Activated naive CD8-positive, alpha-beta T cell treated with anti-CD3 and anti-CD28 coated beads, Interleukin-2, amount 50 U/mL, for 24 hours (primary cell): ENCODE results near the gene CPT2.
A peak's percentile ranks its signal among the peaks of the same experiment; 100 is the strongest.

Experiments
- ATAC-seq: fragments of 150-1000 bp; cut with Tn5 transposase; one replicate; pipeline ENCODE4 v1.10.0; 2021
- DNase-seq: peaks from one replicate; pipeline ENCODE4 v3.0.0; 2021
- H3K27ac Mint-ChIP-seq: one replicate; pipeline ENCODE4 v1.8.0; 2021; ENCODE audit warnings: mild to moderate bottlenecking, mixed read lengths
- H3K27me3 Mint-ChIP-seq: one replicate; pipeline ENCODE4 v1.8.0; 2021; ENCODE audit warnings: mixed read lengths
- H3K36me3 Mint-ChIP-seq: one replicate; pipeline ENCODE4 v1.8.0; 2021; ENCODE audit warnings: low read depth, mixed read lengths
- H3K4me1 Mint-ChIP-seq: one replicate; pipeline ENCODE4 v1.8.0; 2021; ENCODE audit warnings: mixed read lengths
- H3K4me3 Mint-ChIP-seq: one replicate; pipeline ENCODE4 v1.8.0; 2021; ENCODE audit warnings: mild to moderate bottlenecking, moderate library complexity, mixed read lengths
- H3K9me3 Mint-ChIP-seq: one replicate; pipeline ENCODE4 v1.8.0; 2021; ENCODE audit warnings: mixed read lengths

CPT2 gene

DNA sequence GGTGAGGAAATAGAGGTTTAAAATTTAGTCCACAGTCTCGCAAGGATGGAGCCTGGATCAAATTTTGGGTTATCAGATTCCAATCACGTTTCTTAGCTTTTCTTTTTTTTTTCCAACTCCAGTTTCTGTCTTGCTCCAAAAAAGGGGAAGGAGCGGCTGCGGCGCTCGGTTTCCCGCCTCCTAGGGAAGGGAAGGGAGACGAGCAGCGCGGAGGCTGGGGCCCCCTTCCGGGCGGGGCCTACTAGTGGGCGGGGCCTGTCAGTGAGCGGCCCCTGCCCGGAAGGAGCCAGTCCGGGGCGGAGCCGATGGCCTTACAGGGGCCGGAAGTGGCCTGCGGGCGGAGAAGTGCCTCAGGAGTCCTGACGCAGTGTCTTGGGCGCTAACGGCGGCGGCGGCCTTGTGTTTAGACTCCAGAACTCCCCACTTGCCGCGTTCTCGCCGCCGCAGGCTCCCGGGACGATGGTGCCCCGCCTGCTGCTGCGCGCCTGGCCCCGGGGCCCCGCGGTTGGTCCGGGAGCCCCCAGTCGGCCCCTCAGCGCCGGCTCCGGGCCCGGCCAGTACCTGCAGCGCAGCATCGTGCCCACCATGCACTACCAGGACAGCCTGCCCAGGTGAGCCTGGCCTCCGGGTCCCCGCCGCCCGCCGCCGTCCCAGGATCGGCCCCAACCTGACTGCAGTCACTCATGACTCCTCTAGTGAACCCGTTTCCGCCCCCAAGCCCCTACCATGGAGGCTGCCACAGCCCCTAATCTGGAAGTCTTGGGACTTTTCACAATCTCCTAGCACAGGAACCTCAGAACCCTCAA, at the start of gene CPT2:
Gene CPT2, plus strand, starts transcription at position 340 of the 806 bp plus-strand sequence. Its CDS starts 120 bp downstream, at position 460.
- Mint-ChIP-seq H3K27ac (peak within 1 kb of the TSS; percentile 95), H3K4me3 (peak within 1 kb of the TSS; percentile 99), H3K36me3 (peaks cover 17% of the 10 kb centered on the region), H3K4me1 (peaks cover 27% of the 10 kb centered on the region), H3K27me3 (no peaks in the 10 kb centered on the region), H3K9me3 (no peaks in the 10 kb centered on the region)
- peak; percentile 99 for ATAC-seq
- peak; percentile 94 for DNase-seq

DNA sequence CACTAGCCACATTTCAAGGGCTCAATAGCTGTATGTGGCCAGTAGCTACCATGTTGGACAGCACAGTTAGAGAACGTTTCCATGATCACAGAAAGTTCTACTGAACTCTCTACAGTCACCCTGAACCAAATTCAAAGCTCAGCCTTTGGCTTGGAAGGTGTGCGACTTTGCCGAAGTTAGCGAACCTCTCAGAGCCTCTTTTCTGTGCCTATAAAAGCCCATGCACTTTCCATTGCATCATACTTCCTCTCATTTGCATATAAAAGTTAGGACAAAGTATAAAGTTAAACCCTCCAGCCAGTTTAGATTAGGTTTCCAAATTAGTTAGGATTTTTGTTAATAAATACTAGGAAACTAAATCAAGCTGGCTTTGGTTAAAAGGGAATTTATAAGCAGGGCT, 49.5 kb upstream of the CPT2 start:
- DNase-seq (no peak), ATAC-seq (no peak)
- Mint-ChIP-seq H3K27me3 (no peaks in the 10 kb centered on the region), H3K4me1 (no peaks in the 10 kb centered on the region), H3K27ac (no peak overlapping the region), H3K9me3 (no peaks in the 10 kb centered on the region), H3K4me3 (no peak overlapping the region), H3K36me3 (no peaks in the 10 kb centered on the region)

DNA sequence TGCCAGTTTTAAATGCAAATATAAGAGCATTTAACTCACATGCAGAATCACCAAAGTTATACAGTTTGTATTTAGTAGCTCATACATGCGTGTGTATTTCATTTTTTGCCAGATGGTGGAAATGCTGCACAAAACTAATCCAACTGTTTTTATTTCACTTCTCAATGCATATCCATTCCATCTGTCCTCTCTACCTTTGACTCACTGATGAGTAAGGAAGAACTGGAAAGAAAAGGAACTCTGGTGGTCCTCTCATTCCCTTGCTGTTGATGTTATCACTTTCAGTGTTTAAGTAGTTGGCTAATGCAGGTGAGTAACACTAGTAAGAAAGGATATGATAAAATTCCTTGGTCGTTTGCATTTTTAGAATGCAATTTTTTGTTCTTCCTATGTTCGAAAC, 48.5 kb upstream of the CPT2 start:
- DNase-seq (no peak), ATAC-seq (no peak)
- no peaks in the 10 kb centered on the region for H3K9me3 Mint-ChIP-seq
- no peak overlapping the region for H3K27ac Mint-ChIP-seq
- H3K36me3 Mint-ChIP-seq: no peaks in the 10 kb centered on the region
- no peaks in the 10 kb centered on the region for H3K4me1 Mint-ChIP-seq
- no peaks in the 10 kb centered on the region for H3K27me3 Mint-ChIP-seq
- no peak overlapping the region for H3K4me3 Mint-ChIP-seq

- H3K9me3 Mint-ChIP-seq: no peaks in the 10 kb centered on the region
- ATAC-seq (no peak), DNase-seq (no peak)
- H3K27me3 Mint-ChIP-seq: peaks cover 2% of the 10 kb centered on the region
- H3K4me3 Mint-ChIP-seq: no peak overlapping the region
- no peaks in the 10 kb centered on the region for H3K36me3 Mint-ChIP-seq
- no peaks in the 10 kb centered on the region for H3K4me1 Mint-ChIP-seq
- no peak overlapping the region for H3K27ac Mint-ChIP-seq
Observed at GRCh38 chr1:53153752-53154151, 42.9 kb upstream of the CPT2 start.

DNA sequence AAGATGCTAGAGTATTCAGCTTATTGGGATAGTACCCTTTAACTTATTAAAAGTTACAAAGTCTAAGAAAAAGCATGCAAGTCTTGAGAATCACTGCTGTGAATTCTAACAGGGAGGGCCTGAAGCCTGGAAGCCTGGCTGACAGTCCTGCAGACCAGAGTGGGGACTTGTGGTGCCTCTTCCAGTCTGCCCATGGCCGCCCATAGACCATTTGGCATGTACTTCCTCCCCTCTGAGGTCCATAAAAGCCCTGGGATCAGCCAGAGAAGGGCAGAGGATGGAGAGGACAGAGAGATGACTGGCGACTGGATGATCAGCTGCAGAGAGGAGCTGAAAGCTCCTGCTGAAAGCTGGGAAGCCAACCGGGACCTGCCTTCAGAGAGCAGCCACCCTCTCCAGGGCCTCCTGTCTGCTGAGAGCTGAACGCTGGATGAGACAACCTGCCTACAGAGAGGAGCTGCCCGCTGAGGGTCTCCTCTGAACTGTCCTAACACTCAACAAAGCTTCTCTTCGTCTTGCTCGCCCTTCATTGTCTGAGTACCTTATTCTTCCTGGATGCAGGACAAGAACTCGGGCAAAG, 41.7 kb upstream of the CPT2 start:
- DNase-seq (no peak), ATAC-seq (no peak)
- H3K4me1 Mint-ChIP-seq: no peaks in the 10 kb centered on the region
- H3K36me3 Mint-ChIP-seq: no peaks in the 10 kb centered on the region
- no peak overlapping the region for H3K4me3 Mint-ChIP-seq
- peaks cover 2% of the 10 kb centered on the region for H3K27me3 Mint-ChIP-seq
- no peaks in the 10 kb centered on the region for H3K9me3 Mint-ChIP-seq
- no peak overlapping the region for H3K27ac Mint-ChIP-seq

GRCh38 chr1:53155534-53155933, 41.1 kb upstream of the CPT2 start:
- no peak overlapping the region for H3K27ac Mint-ChIP-seq
- no peaks in the 10 kb centered on the region for H3K9me3 Mint-ChIP-seq
- ATAC-seq: no peak
- no peaks in the 10 kb centered on the region for H3K36me3 Mint-ChIP-seq
- no peak overlapping the region for H3K4me3 Mint-ChIP-seq
- DNase-seq: no peak
- peaks cover 2% of the 10 kb centered on the region for H3K27me3 Mint-ChIP-seq
- H3K4me1 Mint-ChIP-seq: no peaks in the 10 kb centered on the region

GRCh38 chr1:53155945-53156344, 40.7 kb upstream of the CPT2 start:
- Mint-ChIP-seq H3K27me3 (peaks cover 2% of the 10 kb centered on the region), H3K27ac (no peak overlapping the region), H3K36me3 (no peaks in the 10 kb centered on the region), H3K4me3 (no peak overlapping the region), H3K9me3 (no peaks in the 10 kb centered on the region), H3K4me1 (no peaks in the 10 kb centered on the region)
- ATAC-seq (no peak), DNase-seq (no peak)

DNA sequence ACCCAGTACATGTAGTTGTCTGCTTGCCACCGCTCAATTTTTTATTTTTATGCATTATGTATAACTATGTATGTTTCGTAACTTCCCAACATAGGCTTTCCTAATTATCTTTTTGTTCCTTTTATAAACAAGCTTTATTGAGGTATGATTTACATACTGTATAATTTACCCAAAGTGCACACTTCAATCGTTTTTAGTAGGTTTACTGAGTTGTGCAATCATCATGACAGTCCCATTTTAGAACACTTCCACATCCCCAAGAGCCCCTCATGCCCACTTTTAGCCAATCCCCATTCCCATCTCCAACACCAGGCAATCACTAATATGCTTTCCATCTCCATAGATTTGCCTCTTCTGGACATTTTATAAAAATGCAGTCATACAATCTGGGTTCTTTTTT, 39.8 kb upstream of the CPT2 start:
- H3K36me3 Mint-ChIP-seq: no peaks in the 10 kb centered on the region
- H3K27ac Mint-ChIP-seq: no peak overlapping the region
- ATAC-seq (no peak), DNase-seq (no peak)
- peaks cover 2% of the 10 kb centered on the region for H3K27me3 Mint-ChIP-seq
- no peaks in the 10 kb centered on the region for H3K9me3 Mint-ChIP-seq
- no peaks in the 10 kb centered on the region for H3K4me1 Mint-ChIP-seq
- no peak overlapping the region for H3K4me3 Mint-ChIP-seq

GRCh38 chr1:53158900-53159299, 37.7 kb upstream of the CPT2 start:
- H3K4me1 Mint-ChIP-seq: no peaks in the 10 kb centered on the region
- no peaks in the 10 kb centered on the region for H3K9me3 Mint-ChIP-seq
- no peak overlapping the region for H3K27ac Mint-ChIP-seq
- peaks cover 11% of the 10 kb centered on the region for H3K27me3 Mint-ChIP-seq
- ATAC-seq: no peak
- H3K4me3 Mint-ChIP-seq: no peak overlapping the region
- no peaks in the 10 kb centered on the region for H3K36me3 Mint-ChIP-seq
- DNase-seq: no peak

- Mint-ChIP-seq H3K27ac (no peak overlapping the region), H3K27me3 (peaks cover 12% of the 10 kb centered on the region), H3K4me3 (no peak overlapping the region), H3K9me3 (no peaks in the 10 kb centered on the region), H3K4me1 (no peaks in the 10 kb centered on the region), H3K36me3 (no peaks in the 10 kb centered on the region)
- DNase-seq (no peak), ATAC-seq (no peak)
Observed at GRCh38 chr1:53160924-53161378, 35.7 kb upstream of the CPT2 start.

DNA sequence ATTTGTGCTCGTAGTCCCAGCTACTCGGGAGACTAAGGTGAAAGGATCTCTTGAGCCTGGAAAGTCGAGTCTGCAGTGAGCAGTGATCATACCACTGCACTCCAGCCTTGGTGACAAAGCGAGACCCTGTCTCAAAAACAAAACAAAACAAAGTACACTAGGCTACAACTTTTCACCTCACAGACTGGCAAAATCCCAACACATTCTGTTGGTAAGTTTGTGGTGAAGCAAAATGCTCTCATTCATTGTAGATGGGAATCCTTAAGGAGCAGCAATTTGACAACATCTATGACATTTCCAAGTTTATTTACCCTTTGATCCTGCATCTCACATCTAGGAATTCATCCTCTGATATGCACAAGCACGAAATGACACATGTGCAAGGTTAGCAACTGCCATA, 34.0 kb upstream of the CPT2 start:
- Mint-ChIP-seq H3K27me3 (peaks cover 12% of the 10 kb centered on the region), H3K36me3 (no peaks in the 10 kb centered on the region), H3K27ac (no peak overlapping the region), H3K4me3 (no peak overlapping the region), H3K9me3 (no peaks in the 10 kb centered on the region), H3K4me1 (no peaks in the 10 kb centered on the region)
- ATAC-seq (no peak), DNase-seq (no peak)

DNA sequence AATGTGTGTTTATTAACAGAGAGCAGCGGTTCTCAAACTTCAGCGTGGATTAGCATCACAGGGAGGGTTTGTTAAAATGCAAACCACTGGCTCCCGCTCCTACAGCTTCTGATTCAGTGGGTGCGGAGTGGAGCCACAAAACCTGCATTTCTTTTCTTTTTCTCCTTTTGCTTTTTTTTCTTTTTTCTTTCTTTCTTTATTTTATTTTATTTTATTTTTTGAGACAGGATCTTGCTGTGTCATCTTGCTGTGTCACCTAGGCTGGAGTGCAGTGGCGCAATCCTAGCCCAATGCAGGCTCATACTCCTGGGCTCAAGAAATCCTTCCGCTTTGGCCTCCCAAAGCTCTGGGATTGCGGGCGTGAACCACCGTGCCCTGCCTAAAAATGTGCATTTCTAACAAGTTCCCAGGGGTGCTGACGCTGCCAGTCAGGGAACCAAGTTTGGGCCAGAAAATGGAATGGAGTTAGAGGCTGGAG, 33.3 kb upstream of the CPT2 start:
- Mint-ChIP-seq H3K4me3 (no peak overlapping the region), H3K36me3 (no peaks in the 10 kb centered on the region), H3K27ac (no peak overlapping the region), H3K9me3 (no peaks in the 10 kb centered on the region), H3K4me1 (no peaks in the 10 kb centered on the region), H3K27me3 (peaks cover 12% of the 10 kb centered on the region)
- ATAC-seq (no peak), DNase-seq (no peak)

DNA sequence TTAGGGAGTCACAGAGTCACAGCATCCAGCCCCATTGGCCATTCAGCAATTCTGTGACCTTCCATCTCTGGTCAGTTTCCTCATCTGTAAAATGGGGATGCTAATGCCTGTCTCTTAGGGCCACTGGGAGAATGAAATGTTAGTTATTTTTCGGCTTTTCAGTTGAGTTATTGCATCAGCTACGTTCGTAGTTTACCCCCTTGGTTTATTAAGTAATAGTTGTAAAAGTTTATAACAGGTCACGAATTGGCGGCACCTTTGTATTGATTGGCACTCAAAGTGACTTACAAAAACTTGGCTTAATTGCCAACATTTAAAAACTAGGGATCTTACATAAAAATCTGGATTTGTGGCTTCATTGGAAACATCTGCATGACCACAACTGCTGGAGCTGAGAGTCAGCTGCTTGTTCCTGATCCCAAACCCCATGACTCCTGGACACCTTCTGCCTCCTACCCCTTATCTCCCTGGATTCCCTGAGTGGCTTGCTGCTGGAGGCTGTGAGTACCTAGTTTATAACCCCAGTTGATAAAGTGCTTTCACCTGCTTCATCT, 31.1 kb upstream of the CPT2 start:
- ATAC-seq (no peak), DNase-seq (no peak)
- H3K4me3 Mint-ChIP-seq: no peak overlapping the region
- H3K27me3 Mint-ChIP-seq: peaks cover 12% of the 10 kb centered on the region
- H3K9me3 Mint-ChIP-seq: no peaks in the 10 kb centered on the region
- no peaks in the 10 kb centered on the region for H3K4me1 Mint-ChIP-seq
- no peak overlapping the region for H3K27ac Mint-ChIP-seq
- H3K36me3 Mint-ChIP-seq: no peaks in the 10 kb centered on the region

DNA sequence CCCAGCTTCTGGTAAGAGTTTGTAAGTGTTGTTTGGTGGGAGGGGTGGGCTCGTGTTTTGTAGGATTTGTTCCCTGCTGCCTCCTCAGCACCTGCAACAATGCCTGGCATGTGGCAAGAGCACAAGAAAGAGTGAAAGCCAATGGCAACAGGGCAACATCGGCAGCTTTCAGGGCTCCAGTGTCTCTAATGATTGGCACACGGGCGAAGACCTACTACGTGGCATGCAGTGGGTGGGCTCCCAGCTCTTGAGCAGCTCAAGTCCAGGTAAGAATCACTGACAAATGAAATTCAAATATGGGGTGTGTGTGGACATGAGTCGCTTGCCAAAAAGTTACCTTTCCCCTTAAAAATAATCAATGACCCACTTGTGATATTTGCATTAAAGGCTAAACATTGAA, 30.3 kb upstream of the CPT2 start:
- no peaks in the 10 kb centered on the region for H3K36me3 Mint-ChIP-seq
- H3K4me3 Mint-ChIP-seq: no peak overlapping the region
- H3K4me1 Mint-ChIP-seq: no peaks in the 10 kb centered on the region
- no peak for DNase-seq
- no peaks in the 10 kb centered on the region for H3K9me3 Mint-ChIP-seq
- H3K27ac Mint-ChIP-seq: no peak overlapping the region
- no peak for ATAC-seq
- peaks cover 12% of the 10 kb centered on the region for H3K27me3 Mint-ChIP-seq

GRCh38 chr1:53166912-53167311, 29.7 kb upstream of the CPT2 start:
- Mint-ChIP-seq H3K27me3 (peaks cover 14% of the 10 kb centered on the region), H3K9me3 (no peaks in the 10 kb centered on the region), H3K4me1 (no peaks in the 10 kb centered on the region), H3K4me3 (no peak overlapping the region), H3K27ac (no peak overlapping the region), H3K36me3 (no peaks in the 10 kb centered on the region)
- DNase-seq: no peak
- no peak for ATAC-seq
